Panc1 (cell line): ENCODE data around the gene OSBPL9. TPM values are rescaled to one million over a fixed set of nuclear protein-coding genes. Genes with fewer than 3 reads are reported as not detected.
"Not testable (repeated sequence)": the region's sequence is repeated elsewhere in the genome, so short reads cannot be mapped to it uniquely, and the experiment has no call there.

Experiments
- ATAC-seq: fragments of 200-7000 bp; cut with Tn5 transposase; 2 replicates; pipeline ENCODE4 v1.9.1; 2020; ENCODE audit warnings: mild to moderate bottlenecking, moderate library complexity
- BruUV-seq: library from RNA; stranded (reverse); fragments of 400-500 nt; replicated peaks from 2 replicates; lab custom pipeline; 2021; lab: Mats Ljungman, UMichigan
- CTCF ChIA-PET: fragments of 300-600 bp; sonication (Branson Sonifier 250); formaldehyde crosslinking; loops from one replicate; lab custom pipeline; 2022; ENCODE audit warnings: antibody characterized with exemption; lab: Charles Lee
- POLR2A ChIA-PET: fragments of 300-600 bp; sonication (Branson Sonifier 250); formaldehyde crosslinking; loops from one replicate; lab custom pipeline; 2022; ENCODE audit warnings: antibody characterized with exemption; lab: Charles Lee
- DNase-seq: peaks from one replicate; pipeline ENCODE4 v3.0.0-alpha.2; 2010; ENCODE audit warnings: low read depth, low spot score
- H3K27ac ChIP-seq: 2 replicates; pipeline ENCODE4 v1.5.1; 2011; ENCODE audit warnings: mild to moderate bottlenecking, low read length, inconsistent platforms
- H3K27me3 ChIP-seq: fragments of 200-500 bp; sonication (Bioruptor generic); 2 replicates; pipeline ENCODE4 v1.6.0; 2014; ENCODE audit warnings: low read length, inconsistent platforms; ENCODE audit not compliant: control insufficient read depth, insufficient read depth
- H3K36me3 ChIP-seq: fragments of 200-500 bp; sonication (Bioruptor generic); 2 replicates; pipeline ENCODE4 v1.5.1; 2014; ENCODE audit warnings: inconsistent platforms, mild to moderate bottlenecking, low read length, moderate library complexity; ENCODE audit not compliant: control insufficient read depth, insufficient read depth
- H3K4me1 ChIP-seq: 2 replicates; pipeline ENCODE4 v1.5.1; 2011; ENCODE audit warnings: inconsistent platforms, mild to moderate bottlenecking, low read length, moderate library complexity; ENCODE audit not compliant: control insufficient read depth, insufficient read depth
- H3K4me3 ChIP-seq, 2 experiments: 2 replicates each; pipeline ENCODE4 v1.5.1; 2011 to 2012; ENCODE audit warnings: low read depth in 2 of 2, low read length in 2 of 2, mild to moderate bottlenecking in 2 of 2, inconsistent platforms in 1 of 2, moderate library complexity in 1 of 2
- H3K9me3 ChIP-seq: fragments of 200-500 bp; sonication (Bioruptor generic); 2 replicates; pipeline ENCODE4 v1.5.1; 2014; ENCODE audit warnings: low read depth, mild to moderate bottlenecking, inconsistent platforms, low read length, moderate library complexity; ENCODE audit not compliant: control insufficient read depth, insufficient read depth
- POLR2AphosphoS5 ChIP-seq: IDR thresholded peaks from 2 replicates; pipeline ENCODE4 v1.6.1; 2012; ENCODE audit warnings: mild to moderate bottlenecking, low read depth, low read length, moderate library complexity
- REST ChIP-seq, 2 experiments: IDR thresholded peaks; 2 replicates each; pipeline ENCODE4 v1.6.1; 2011 to 2012; ENCODE audit warnings: low read depth in 2 of 2, control low read depth in 1 of 2, low read length in 1 of 2, mild to moderate bottlenecking in 1 of 2, moderate library complexity in 1 of 2; ENCODE audit not compliant: insufficient read depth in 1 of 2
- SIN3A ChIP-seq: IDR thresholded peaks from 2 replicates; pipeline ENCODE4 v1.6.1; 2012; ENCODE audit warnings: low read depth, mild to moderate bottlenecking, low read length, moderate library complexity, borderline replicate concordance; ENCODE audit not compliant: insufficient read depth
- TCF7L2 ChIP-seq: IDR thresholded peaks from 2 replicates; pipeline ENCODE4 v1.6.1; 2011; ENCODE audit warnings: mild to moderate bottlenecking, low read depth, low read length, inconsistent platforms
- in situ Hi-C: cut with HindIII; loops from 2 replicates; pipeline ENCODE4 v1.10.0; 2016; ENCODE audit warnings: low sequenced_read_pairs, low pct_unique_long_range_greater_than_20kb
- intact Hi-C: fragments of 100-400 bp; cut with micrococcal nuclease; formaldehyde crosslinking; loops from one replicate; pipeline ENCODE4 v1.10.0; 2022; ENCODE audit not compliant: unreplicated experiment
- total RNA-seq: library from RNA; stranded (reverse); gene quantifications from one replicate; pipeline ENCODE4 v1.2.1, GENCODE V29; 2021; ENCODE audit not compliant: unreplicated experiment
- TF ChIP-seq, protein P1 (sequence below): fragments of 450-650 bp; IDR thresholded peaks from 2 replicates; pipeline ENCODE4 v1.5.1; 2017; ENCODE audit warnings: mild to moderate bottlenecking

OSBPL9 gene
- total RNA-seq, 1 experiment from 2014 or later = 85.5 TPM

GRCh38 chr1:51731998-51732397 lies 115.1 kb downstream of the OSBPL9 start:
- in situ Hi-C loops = no loop called here
- ATAC-seq = no peak
- BruUV-seq = no TSS peak
- ChIA-PET CTCF (no interaction called here), POLR2A (interaction anchor here (0.6 kb wide), 2 partner anchors 65 to 159 kb away, joined by 6 read pairs; no protein-coding TSS in a partner anchor)
- Histone ChIP-seq H3K27me3 (no peaks in the 10 kb centered on the region), H3K36me3 (no peaks in the 10 kb centered on the region; the same call in 1 of the 2 replicates), H3K4me3 (no peak overlapping the region), H3K9me3 (no peaks in the 10 kb centered on the region), H3K4me1 (peaks cover 62% of the 10 kb centered on the region), H3K27ac (no peak overlapping the region)
- intact Hi-C loops = no loop called here
- TF ChIP-seq SIN3A = no peak
- TF ChIP-seq REST (IDR thresholded peaks at IDR 0.05; ENCODE audit: insufficient read depth in 1 of 2, low read depth in 2 of 2, low read length in 1 of 2) = no peak
- TF ChIP-seq POLR2AphosphoS5 = no peak
- TF ChIP-seq, protein P1, sequence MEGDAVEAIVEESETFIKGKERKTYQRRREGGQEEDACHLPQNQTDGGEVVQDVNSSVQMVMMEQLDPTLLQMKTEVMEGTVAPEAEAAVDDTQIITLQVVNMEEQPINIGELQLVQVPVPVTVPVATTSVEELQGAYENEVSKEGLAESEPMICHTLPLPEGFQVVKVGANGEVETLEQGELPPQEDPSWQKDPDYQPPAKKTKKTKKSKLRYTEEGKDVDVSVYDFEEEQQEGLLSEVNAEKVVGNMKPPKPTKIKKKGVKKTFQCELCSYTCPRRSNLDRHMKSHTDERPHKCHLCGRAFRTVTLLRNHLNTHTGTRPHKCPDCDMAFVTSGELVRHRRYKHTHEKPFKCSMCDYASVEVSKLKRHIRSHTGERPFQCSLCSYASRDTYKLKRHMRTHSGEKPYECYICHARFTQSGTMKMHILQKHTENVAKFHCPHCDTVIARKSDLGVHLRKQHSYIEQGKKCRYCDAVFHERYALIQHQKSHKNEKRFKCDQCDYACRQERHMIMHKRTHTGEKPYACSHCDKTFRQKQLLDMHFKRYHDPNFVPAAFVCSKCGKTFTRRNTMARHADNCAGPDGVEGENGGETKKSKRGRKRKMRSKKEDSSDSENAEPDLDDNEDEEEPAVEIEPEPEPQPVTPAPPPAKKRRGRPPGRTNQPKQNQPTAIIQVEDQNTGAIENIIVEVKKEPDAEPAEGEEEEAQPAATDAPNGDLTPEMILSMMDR = no peak
- TF ChIP-seq TCF7L2 = no peak
- DNase-seq = no peak

DNA sequence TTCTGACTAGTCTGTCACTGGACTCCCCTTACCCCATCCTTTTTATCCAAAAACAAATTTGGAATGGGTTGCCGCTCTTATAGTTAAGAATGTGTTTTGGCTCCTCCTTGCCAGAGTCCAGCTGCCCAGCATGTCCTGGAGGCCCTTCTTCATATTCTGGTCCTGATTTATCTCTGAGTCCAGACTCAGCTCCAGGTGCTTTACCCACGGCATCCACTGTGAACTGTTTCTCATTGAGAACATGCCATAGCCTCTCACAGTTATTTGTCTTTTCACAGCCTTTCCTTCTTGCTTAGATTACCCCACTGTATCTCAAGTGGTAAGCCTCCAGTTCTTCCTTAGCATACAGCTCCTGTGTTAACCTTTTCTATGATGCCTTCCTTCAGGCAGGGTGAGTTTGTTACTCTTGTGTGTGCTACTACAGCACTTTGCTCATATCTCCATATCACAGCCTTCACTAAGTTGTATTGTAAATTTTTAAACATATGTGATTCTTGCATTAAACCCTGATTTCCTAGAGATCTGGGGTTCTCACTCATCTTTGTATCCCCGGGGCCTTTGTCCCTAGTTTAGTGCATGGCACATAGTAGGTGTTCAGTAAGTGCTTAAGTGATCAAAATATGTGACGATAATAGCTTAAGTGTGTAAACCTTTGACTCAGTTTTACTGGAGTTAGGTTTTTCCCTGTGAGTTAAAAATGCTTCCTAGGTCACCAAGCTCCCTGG lies 116.0 kb downstream of the OSBPL9 start:
- POLR2A ChIA-PET = no interaction called here
- intact Hi-C loops (no loop called here), in situ Hi-C loops (no loop called here)
- no peaks in the 10 kb centered on the region; the same call in 1 of the 2 replicates for H3K36me3 ChIP-seq
- no peaks in the 10 kb centered on the region for H3K9me3 ChIP-seq
- no peak overlapping the region for H3K4me3 ChIP-seq
- BruUV-seq = no TSS peak
- peak overlapping the region; percentile 31; the same call in 1 of the 2 replicates for H3K27ac ChIP-seq
- peaks cover 65% of the 10 kb centered on the region for H3K4me1 ChIP-seq
- DNase-seq (no peak), ATAC-seq (no peak)
- no peaks in the 10 kb centered on the region for H3K27me3 ChIP-seq
- CTCF ChIA-PET = no interaction called here
- no peak for TF ChIP-seq TCF7L2

DNA sequence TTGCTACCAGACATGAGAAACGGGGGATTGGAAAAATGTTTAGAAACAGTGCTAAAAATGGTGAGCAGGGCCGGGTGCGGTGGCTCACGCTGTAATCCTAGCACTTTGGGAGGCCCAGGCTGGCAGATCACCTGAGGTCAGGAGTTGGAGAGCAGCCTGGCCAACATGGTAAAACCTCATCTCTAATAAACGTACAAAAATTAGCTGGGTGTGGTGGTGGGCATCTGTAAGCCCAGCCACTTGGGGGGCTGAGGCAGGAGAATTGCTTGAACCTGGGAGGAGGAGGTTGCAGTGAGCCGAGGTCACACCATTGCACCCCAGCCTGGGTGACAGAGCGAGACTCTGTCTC lies 116.5 kb downstream of the OSBPL9 start:
- CTCF ChIA-PET = not testable (repeated sequence)

More for the DNA sequence above, 116.5 kb downstream of the OSBPL9 start:
- H3K27ac ChIP-seq, intact Hi-C loops, H3K27me3 ChIP-seq, DNase-seq, H3K9me3 ChIP-seq, ATAC-seq, H3K4me3 ChIP-seq, H3K36me3 ChIP-seq, in situ Hi-C loops, BruUV-seq, POLR2A ChIA-PET: not testable (repeated sequence)
- H3K4me1 ChIP-seq = peaks cover 60% of the 10 kb centered on the region
